Mucosa of descending colon (tissue), 3 donors: ENCODE data around the gene DCAF4. TPM values are rescaled to one million over a fixed set of nuclear protein-coding genes. Genes with fewer than 3 reads are reported as not detected.

ENCODE experiments used
- ATAC-seq: fragments of 200-7000 bp; cut with Tn5 transposase; one replicate; pipeline ENCODE4 v1.9.1; 2020; ENCODE audit warnings: mild to moderate bottlenecking, moderate library complexity
- DNase-seq, 3 donors: peaks; one replicate each; pipeline ENCODE4 v3.0.0-alpha.2; 2020
- H3K36me3 ChIP-seq: fragments of 200-600 bp; one replicate; pipeline ENCODE4 v1.8.0; 2021; ENCODE audit warnings: low read depth, mild to moderate bottlenecking
- H3K4me1 ChIP-seq: fragments of 200-600 bp; one replicate; pipeline ENCODE4 v1.8.0; 2021; ENCODE audit warnings: low read depth, mild to moderate bottlenecking
- H3K4me3 ChIP-seq: fragments of 200-600 bp; one replicate; pipeline ENCODE4 v1.8.0; 2021; ENCODE audit warnings: mild to moderate bottlenecking
- H3K9me3 ChIP-seq: fragments of 200-600 bp; one replicate; pipeline ENCODE4 v1.8.0; 2021; ENCODE audit warnings: mild to moderate bottlenecking
- intact Hi-C, 2 donors: fragments of 100-400 bp; cut with DNase I in 1 of 2; cut with micrococcal nuclease in 1 of 2; formaldehyde crosslinking; loops; one replicate each; pipeline versions ENCODE4 v1.11.0 to v1.11.1; 2022; cut with DNase I, micrococcal nuclease
- total RNA-seq, 3 donors: library from RNA; stranded (reverse); fragmentation: NEBNext Ultra II Directional in 2 of 3; extraction: Animal tissue kit (Norgen Biotek cat#: 25700) in 2 of 3; gene quantifications; one replicate each; pipeline versions ENCODE4 v1.2.1 to v1.2.4, GENCODE V29; 2021 to 2023
- TF ChIP-seq, protein P1 (sequence below): fragments of 200-600 bp; IDR thresholded peaks from one replicate; pipeline ENCODE4 v1.8.0; 2022; ENCODE audit warnings: antibody characterized with exemption, mild to moderate bottlenecking
- donor health status: DM: no; HTN: no; CAD: no; lungs with moderate emphysema.
- donor health status: DM: no; HTN: no; CAD: no.
- donor health status: DM: no; HTN: yes; CAD: no.

Gene DCAF4
- total RNA-seq, 3 donors from 2014 or later, result 13.9 to 27.0 (median 15.7) TPM

DNA sequence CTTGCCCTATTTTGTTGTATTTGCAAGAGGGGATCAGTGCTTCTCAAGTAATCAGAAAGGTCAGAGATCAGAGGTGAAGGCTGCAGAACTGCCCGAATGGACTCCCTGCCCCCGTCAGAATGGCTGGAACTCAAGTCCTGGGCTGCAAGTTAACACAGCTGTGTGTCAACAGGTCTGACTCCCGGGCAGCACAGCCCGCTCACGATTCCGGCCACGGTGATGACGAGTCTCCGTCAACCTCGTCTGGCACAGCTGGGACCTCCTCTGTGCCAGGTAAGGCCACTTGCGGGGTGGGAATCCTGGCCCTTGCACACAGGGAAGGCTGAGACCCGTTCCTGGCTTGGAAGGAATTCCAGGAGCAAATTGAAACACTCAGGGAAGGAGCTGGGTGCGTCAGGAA is 13.4 kb downstream of the DCAF4 start:
- no peak overlapping the region for H3K4me3 ChIP-seq
- no peaks in the 10 kb centered on the region for H3K4me1 ChIP-seq
- DNase-seq (no peak), ATAC-seq (no peak)
- no peaks in the 10 kb centered on the region for H3K36me3 ChIP-seq
- intact Hi-C loops, result no loop called here
- H3K9me3 ChIP-seq, result no peaks in the 10 kb centered on the region
- TF ChIP-seq, protein P1, sequence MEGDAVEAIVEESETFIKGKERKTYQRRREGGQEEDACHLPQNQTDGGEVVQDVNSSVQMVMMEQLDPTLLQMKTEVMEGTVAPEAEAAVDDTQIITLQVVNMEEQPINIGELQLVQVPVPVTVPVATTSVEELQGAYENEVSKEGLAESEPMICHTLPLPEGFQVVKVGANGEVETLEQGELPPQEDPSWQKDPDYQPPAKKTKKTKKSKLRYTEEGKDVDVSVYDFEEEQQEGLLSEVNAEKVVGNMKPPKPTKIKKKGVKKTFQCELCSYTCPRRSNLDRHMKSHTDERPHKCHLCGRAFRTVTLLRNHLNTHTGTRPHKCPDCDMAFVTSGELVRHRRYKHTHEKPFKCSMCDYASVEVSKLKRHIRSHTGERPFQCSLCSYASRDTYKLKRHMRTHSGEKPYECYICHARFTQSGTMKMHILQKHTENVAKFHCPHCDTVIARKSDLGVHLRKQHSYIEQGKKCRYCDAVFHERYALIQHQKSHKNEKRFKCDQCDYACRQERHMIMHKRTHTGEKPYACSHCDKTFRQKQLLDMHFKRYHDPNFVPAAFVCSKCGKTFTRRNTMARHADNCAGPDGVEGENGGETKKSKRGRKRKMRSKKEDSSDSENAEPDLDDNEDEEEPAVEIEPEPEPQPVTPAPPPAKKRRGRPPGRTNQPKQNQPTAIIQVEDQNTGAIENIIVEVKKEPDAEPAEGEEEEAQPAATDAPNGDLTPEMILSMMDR, result no peak

DNA sequence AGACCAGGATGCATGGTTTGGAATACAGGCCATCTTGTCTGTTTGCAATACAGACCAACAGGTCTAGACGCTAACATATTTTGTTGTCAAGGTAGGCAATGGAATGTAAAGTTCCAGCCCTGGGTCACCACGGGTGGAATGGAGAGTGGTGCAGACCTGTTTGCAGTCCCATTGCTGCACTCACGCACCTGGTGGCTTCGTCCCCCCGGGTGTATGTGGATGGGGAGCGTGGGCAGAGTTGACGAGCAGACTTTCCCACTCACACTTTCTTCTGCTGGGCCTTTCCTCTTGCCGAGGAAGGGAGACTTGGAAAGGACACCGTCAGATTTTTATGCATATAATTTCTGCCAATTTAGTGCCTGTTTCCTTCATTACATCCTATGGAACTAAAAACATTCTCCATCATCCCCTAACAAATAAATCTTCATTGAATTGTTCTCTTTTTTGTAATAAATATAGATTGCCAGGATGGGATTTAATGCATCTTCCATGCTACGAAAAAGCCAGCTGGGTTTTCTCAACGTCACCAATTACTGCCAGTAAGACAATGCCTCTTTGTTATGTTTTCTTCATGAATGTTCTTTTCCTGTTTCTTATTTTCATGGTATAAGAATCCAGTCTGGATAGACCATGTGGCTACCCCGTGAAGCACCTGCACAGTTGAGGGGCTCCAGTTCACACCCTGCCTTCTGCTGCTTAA is 15.2 kb downstream of the DCAF4 start:
- no peak for ATAC-seq
- Histone ChIP-seq H3K4me3 (no peak overlapping the region), H3K9me3 (no peaks in the 10 kb centered on the region), H3K4me1 (no peaks in the 10 kb centered on the region), H3K36me3 (no peaks in the 10 kb centered on the region)
- TF ChIP-seq, protein P1, result no peak
- no peak for DNase-seq
- intact Hi-C loops, result no loop called here

DNA sequence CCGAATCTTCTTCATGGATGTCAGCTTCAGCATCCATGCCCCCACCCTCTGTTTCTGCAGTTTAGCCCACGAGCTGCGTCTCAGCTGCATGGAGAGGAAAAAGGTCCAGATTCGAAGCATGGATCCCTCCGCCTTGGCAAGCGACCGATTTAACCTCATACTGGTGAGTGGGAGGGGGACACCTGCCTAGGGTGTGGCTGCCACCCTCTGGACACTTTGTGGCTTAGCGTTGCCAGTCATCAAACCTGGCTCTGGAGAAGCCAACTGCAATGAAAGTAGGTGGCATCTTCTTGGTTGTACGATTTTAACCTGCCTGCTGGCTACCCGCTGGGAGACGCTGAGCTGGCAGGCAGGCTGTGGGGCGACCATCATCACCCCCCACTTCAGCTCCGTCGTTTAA is 16.7 kb downstream of the DCAF4 start:
- H3K36me3 ChIP-seq, result no peaks in the 10 kb centered on the region
- intact Hi-C loops, result no loop called here
- DNase-seq, result no peak

DNA sequence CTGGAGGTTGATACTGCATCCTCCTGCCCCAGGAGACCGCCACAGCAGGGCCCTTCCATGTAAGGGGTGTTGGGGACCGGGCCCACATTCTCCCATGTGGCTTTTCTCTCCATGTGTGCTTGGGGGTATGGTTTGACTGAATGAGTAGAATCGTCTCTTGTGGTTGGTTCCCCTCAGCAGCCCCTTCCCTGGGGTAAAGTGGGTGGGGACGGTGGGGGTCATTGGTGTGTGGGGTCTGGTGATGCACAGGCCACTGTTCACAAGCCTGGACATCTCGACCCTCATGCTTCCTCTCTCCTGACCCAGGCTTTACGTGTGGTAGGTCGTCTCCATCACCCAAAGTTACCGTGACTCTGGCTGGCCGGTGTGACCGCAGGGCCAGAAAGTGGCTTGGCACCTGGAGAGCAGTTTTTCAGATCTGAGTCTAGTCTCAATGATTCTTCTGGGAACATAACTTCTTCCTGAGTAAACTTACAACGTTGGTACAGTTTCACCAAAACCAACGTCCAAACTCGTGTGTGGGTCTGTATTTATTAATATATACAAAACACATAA is 17.7 kb downstream of the DCAF4 start:
- intact Hi-C loops, result no loop called here
- H3K36me3 ChIP-seq, result no peaks in the 10 kb centered on the region

More for the DNA sequence above, 16.7 kb downstream of the DCAF4 start:
- TF ChIP-seq, protein P1, result no peak
- Histone ChIP-seq H3K4me3 (no peak overlapping the region), H3K9me3 (no peaks in the 10 kb centered on the region), H3K4me1 (no peaks in the 10 kb centered on the region)
- no peak for ATAC-seq

DNA sequence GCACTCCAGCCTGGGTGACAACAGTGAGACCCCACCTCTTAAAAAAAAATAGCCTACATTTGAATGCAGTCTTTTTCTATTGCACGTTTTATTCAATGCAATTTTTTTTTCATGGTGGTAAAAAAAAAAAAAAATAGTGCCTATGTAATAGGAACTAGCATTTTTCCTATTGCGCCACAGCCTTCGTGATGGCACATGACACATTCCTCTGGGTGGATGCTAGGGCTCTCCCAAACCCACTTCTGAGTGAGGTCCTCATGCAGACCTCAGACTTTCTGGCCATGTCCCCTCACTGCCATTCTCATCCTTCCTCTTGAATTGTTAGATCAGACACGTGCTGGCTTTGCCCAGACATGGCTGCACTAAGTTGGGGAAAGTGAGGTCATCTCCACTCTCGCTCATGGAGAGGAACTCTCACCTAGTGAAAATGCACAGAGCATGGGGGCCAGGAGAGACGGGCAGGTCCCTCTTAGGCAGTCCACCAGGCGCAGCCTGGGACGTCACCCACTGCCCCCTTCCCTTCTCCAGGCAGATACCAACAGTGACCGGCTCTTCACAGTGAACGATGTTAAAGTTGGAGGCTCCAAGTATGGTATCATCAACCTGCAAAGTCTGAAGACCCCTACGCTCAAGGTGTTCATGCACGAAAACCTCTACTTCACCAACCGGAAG is 19.2 kb downstream of the DCAF4 start:
- intact Hi-C loops, result loop anchor here (5.0 kb wide), 1 partner anchor 428 kb away; no protein-coding TSS in a partner anchor
- H3K4me1 ChIP-seq, result no peaks in the 10 kb centered on the region
- H3K4me3 ChIP-seq, result no peak overlapping the region
- no peaks in the 10 kb centered on the region for H3K36me3 ChIP-seq
- no peak for DNase-seq
- no peak for ATAC-seq
- no peaks in the 10 kb centered on the region for H3K9me3 ChIP-seq
- TF ChIP-seq, protein P1, result no peak

More for the DNA sequence above, 17.7 kb downstream of the DCAF4 start:
- no peak for ATAC-seq
- TF ChIP-seq, protein P1, result no peak
- H3K9me3 ChIP-seq, result no peaks in the 10 kb centered on the region
- DNase-seq, result no peak
- H3K4me1 ChIP-seq, result no peaks in the 10 kb centered on the region
- H3K4me3 ChIP-seq, result no peak overlapping the region
